Effector memory CD8-positive, alpha-beta T cell (primary cell): ENCODE results near the gene ANKMY1.

ENCODE experiments used
- ATAC-seq: fragments of 150-1000 bp; cut with Tn5 transposase; replicated peaks from 2 replicates; pipeline ENCODE4 v1.10.0; 2021; ENCODE audit warnings: mild to moderate bottlenecking, moderate library complexity
- DNase-seq, 3 experiments: peaks; one replicate each; pipeline ENCODE4 v3.0.0; 2021
- H3K27ac Mint-ChIP-seq, 2 donors: one replicate each; pipeline ENCODE4 v1.8.0; 2022; ENCODE audit warnings: mild to moderate bottlenecking in 2 of 2, mixed read lengths in 2 of 2, moderate library complexity in 2 of 2
- H3K27me3 Mint-ChIP-seq, 2 donors: one replicate each; pipeline ENCODE4 v1.8.0; 2022; ENCODE audit warnings: mixed read lengths in 2 of 2
- H3K36me3 Mint-ChIP-seq: one replicate; pipeline ENCODE4 v1.8.0; 2022; ENCODE audit warnings: mild to moderate bottlenecking, moderate library complexity, mixed read lengths; ENCODE audit not compliant: insufficient read depth
- H3K4me1 Mint-ChIP-seq, 2 donors: one replicate each; pipeline ENCODE4 v1.8.0; 2022; ENCODE audit warnings: low read depth in 2 of 2, mixed read lengths in 2 of 2
- H3K4me3 Mint-ChIP-seq, 2 donors: one replicate each; pipeline ENCODE4 v1.8.0; 2022; ENCODE audit warnings: mild to moderate bottlenecking in 2 of 2, mixed read lengths in 2 of 2, moderate library complexity in 2 of 2
- H3K9me3 Mint-ChIP-seq, 2 donors: one replicate each; pipeline ENCODE4 v1.8.0; 2022; ENCODE audit warnings: mixed read lengths in 2 of 2

Gene ANKMY1

DNA sequence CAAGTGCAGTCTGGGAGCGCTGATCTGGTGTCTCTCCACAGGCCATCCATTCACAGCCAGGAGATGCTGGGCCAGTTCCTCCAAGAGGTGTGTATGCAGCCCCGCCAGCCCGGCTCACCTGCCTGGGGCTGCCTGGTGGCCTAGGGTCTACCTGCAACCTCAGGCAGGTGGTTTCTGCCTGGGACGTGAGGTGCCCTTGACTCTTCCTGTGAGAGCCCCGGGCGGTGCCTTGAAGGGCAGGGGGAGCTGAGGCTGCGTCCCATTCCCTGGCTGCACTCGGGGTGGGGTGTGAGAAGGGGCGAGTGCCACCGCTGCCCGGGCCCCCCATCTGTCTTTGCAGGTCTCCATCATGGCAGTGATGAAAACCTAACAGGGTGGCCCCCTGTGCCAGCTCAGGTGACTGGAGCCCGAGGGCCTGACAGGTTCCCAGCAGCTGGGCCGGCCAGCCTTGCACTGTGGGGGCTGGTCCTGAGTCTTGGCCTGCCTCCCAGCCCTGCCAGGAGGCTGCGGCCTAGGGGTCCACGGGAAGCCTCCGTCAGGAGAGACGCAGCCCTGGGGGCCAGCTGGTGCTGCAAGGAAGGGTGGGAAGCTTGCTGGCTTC lies 40.6 kb upstream of the ANKMY1 start:
- Mint-ChIP-seq H3K4me3 (no peak overlapping the region), H3K36me3 (peaks cover 9% of the 10 kb centered on the region), H3K9me3 (no peaks in the 10 kb centered on the region), H3K4me1 (peaks cover 0 to 8% of the 10 kb centered on the region in 2 donors), H3K27ac (peak overlapping the region; percentile 62 to 77), H3K27me3 (no peaks in the 10 kb centered on the region)
- DNase-seq = no peak
- ATAC-seq = no peak

DNA sequence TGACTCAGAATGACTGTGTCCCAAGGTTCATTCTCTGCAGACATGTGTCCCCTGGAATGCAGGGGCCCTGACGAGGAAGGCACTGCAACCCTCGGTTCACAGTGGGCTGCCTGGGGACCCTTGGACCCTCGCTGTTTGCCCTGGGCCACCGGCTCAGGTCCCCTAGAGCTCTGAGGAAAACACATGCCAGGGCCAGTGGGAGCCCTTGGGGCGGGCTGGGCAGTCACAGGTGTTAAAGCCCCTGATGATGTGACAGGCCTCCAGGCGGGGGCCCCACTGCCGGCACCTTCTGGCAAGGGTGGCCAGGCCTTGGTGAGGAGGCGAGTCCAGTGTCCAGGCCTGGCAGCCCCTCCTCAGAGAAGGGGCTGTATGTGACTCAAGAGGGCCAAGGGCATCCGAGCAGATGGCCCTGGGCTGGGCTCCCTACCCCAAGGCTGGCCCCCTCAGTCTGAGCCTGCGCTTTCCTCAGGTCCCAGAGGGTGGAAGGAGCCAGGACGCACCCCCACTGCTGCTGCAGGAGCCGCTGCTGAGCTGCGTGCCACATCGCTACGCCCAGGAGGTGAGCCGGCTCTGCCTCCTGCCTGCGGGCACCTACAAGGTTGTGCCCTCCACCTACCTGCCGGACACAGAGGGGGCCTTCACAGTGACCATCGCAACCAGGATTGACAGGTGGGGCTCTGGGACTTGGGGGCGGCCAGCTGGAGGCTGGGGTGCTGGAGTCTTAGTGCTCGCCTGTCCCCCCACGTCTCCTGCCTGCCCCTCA lies 39.8 kb upstream of the ANKMY1 start:
- peaks cover 0 to 8% of the 10 kb centered on the region in 2 donors for H3K4me1 Mint-ChIP-seq
- H3K36me3 Mint-ChIP-seq = peaks cover 13% of the 10 kb centered on the region
- H3K27me3 Mint-ChIP-seq = no peaks in the 10 kb centered on the region
- DNase-seq (no peak), ATAC-seq (no peak)
- H3K4me3 Mint-ChIP-seq = no peak overlapping the region
- no peak overlapping the region for H3K27ac Mint-ChIP-seq
- no peaks in the 10 kb centered on the region for H3K9me3 Mint-ChIP-seq

DNA sequence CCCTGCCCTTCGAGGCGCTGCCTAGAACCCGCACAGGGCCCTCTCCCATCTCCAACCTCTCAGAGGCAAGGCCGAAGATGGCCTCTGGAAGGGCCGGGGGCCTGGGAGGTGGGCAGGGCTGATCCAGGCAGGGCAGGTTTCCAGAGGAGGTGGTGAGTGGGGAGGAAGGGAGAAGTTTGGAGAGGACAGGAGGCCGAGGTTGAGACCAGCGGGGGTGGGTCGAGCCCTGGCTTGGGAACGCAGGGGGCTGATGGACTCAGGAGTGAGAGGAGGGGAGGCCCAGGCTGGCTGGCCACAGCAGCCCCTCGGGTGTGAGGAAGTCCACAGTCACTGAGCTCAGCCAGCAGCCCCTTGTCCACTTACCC lies 39.2 kb upstream of the ANKMY1 start:
- Mint-ChIP-seq H3K27me3 (no peaks in the 10 kb centered on the region), H3K9me3 (no peaks in the 10 kb centered on the region), H3K36me3 (peaks cover 18% of the 10 kb centered on the region), H3K4me3 (no peak overlapping the region), H3K27ac (no peak overlapping the region), H3K4me1 (peaks cover 0 to 8% of the 10 kb centered on the region in 2 donors)
- ATAC-seq (no peak), DNase-seq (no peak)

DNA sequence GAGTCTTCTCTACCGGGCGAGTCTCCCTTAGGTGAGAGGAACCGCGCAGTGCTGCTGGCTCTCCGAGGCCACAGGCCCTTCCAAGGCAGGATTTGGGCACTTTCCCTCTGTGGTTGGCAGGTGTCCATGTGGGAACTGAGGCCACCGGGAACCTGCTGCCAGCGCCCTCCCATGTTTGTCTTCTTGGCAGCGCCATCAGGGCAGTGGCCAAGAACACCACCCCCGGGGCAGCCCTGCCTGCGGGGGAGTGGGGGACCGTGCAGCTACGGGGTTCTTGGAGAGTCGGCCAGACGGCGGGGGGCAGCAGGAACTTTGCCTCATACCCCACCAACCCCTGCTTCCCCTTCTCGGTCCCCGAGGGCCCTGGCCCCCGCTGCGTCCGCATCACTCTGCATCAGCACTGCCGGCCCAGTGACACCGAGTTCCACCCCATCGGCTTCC lies 38.7 kb upstream of the ANKMY1 start:
- no peaks in the 10 kb centered on the region for H3K9me3 Mint-ChIP-seq
- peak overlapping the region in 1 of 2 donors; percentile 41 for H3K27ac Mint-ChIP-seq
- DNase-seq = no peak
- peaks cover 3 to 8% of the 10 kb centered on the region in 2 donors for H3K4me1 Mint-ChIP-seq
- H3K4me3 Mint-ChIP-seq = no peak overlapping the region
- H3K36me3 Mint-ChIP-seq = peaks cover 19% of the 10 kb centered on the region
- no peak for ATAC-seq
- H3K27me3 Mint-ChIP-seq = no peaks in the 10 kb centered on the region

DNA sequence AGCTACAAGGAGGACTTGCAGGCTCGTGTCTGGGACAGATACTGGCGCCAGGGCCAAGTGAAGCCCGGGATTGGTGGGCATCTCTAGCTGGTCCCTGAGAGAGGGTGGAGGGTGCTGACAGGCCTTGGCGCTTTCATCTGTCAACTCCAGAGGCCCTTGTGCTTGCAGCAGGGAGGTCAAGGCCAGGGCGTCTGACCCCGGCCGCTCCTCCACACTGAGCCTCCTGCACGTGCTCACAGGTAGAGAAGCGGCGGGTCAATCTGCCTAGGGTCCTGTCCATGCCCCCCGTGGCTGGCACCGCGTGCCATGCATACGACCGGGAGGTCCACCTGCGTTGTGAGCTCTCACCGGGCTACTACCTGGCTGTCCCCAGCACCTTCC lies 38.3 kb upstream of the ANKMY1 start:
- H3K9me3 Mint-ChIP-seq = no peaks in the 10 kb centered on the region
- no peaks in the 10 kb centered on the region for H3K27me3 Mint-ChIP-seq
- ATAC-seq (no peak), DNase-seq (no peak)
- H3K4me3 Mint-ChIP-seq = no peak overlapping the region
- peaks cover 4 to 12% of the 10 kb centered on the region in 2 donors for H3K4me1 Mint-ChIP-seq
- peaks cover 18% of the 10 kb centered on the region for H3K36me3 Mint-ChIP-seq
- peak overlapping the region in 1 of 2 donors; percentile 41 for H3K27ac Mint-ChIP-seq

DNA sequence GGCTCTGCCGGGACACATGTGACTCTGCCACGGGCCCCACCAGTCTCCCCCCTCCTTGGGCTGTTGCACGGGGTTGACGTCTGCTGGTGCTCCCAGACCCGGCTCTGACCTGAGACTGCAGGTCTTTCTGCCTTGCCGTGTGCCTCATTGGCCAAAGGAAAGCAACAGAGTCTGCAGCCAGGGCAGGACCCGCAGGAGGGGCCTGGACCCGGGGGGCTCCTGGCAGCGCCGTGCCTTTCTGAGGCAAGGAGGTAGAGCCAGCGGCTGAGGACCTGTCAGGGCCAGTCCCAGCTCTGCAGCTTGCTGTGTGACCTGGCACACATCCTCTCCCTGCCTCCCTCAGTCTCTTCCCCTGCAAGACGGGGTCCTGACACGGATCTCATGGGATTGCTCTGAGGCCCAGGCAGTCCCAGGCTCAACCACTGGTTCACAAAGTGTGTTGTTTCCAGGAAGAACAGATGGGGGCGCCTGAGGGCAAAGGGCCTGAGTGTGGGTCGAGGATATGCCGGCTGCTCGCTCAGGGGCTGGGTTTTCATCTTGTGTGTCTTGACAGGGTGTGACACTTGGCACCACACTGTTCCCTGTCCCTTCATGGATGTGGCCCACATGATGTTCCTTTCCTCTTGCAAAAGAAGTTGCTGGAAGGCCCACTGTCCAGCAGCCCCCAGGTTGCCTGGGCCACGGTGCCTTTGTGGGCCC lies 37.7 kb upstream of the ANKMY1 start:
- Mint-ChIP-seq H3K4me3 (no peak overlapping the region), H3K36me3 (peaks cover 18% of the 10 kb centered on the region), H3K27ac (peak overlapping the region in 1 of 2 donors; percentile 41), H3K27me3 (no peaks in the 10 kb centered on the region), H3K4me1 (peaks cover 4 to 12% of the 10 kb centered on the region in 2 donors), H3K9me3 (no peaks in the 10 kb centered on the region)
- DNase-seq (peak; percentile 19 to 31 (median 25)), ATAC-seq (peak; percentile 58)

DNA sequence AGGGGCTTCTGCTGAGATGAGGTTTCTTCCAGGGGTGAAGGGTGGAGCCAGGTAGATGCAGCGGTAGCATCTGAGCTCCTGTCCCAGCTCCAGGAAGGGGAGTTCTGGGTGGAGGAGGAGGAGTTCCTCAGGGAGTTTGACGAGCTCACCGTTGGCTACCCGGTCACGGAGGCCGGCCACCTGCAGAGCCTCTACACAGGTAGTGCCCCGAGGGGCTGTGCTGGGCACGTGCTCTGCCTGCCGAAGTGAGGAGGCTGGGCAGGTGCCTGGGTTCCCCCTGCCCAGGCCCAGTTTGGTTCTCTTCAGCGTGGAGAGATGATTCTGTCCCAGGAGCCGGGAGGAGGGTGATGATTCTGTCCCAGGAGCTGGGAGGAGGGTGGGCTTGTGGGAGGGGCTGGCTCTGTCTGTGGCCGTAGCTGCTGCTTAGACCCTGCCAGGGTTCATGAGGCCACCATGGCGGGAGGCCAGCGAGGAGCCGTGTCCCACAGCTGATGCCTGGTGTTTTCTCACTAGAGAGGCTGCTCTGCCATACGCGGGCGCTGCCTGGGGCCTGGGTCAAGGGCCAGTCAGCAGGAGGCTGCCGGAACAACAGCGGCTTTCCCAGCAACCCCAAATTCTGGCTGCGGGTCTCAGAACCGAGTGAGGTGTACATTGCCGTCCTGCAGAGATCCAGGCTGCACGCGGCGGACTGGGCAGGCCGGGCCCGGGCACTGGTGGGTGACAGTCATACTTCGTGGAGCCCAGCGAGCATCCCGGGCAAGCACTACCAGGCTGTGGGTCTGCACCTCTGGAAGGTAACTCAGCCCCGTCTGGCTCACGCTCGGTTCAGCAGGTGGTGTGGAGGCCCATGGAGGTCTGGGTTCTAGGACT lies 37.0 kb upstream of the ANKMY1 start:
- DNase-seq = no peak
- no peak for ATAC-seq
- Mint-ChIP-seq H3K27ac (peak overlapping the region in 1 of 2 donors; percentile 41), H3K36me3 (peaks cover 18% of the 10 kb centered on the region), H3K4me3 (no peak overlapping the region), H3K27me3 (no peaks in the 10 kb centered on the region), H3K4me1 (peaks cover 4 to 12% of the 10 kb centered on the region in 2 donors), H3K9me3 (no peaks in the 10 kb centered on the region)

DNA sequence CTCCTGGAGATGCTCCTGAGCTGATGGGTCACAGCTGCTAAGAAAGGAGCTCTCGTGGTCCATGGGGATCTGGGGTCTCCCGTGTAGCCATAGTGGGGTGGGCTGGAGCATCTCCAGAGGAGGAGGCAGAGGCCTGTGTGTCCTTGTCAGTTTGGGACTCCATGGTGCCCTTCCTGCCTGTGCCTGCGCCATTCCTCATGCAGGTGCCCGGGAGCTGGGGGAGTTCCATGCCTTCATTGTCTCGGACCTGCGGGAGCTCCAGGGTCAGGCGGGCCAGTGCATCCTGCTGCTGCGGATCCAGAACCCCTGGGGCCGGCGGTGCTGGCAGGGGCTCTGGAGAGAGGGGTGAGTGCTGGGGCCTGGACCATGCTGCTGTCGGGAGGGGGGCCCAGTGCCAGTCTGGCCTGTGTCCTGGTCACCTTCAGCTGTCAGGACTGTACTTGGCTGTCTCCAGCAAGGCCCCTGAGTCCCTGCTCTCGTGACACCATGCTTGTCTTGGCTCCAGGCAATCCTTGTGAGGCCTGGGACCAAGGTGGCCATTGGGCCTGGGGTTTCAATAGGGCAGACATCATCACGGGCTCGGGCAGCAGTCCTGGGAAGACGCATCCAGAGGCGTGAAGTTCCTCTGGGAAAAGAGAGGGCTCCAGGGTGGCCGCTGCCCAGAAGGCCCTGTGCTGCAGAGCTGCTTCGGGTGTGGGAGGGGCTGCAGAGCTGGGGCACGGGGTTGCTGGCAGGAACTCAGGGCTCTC lies 36.1 kb upstream of the ANKMY1 start:
- DNase-seq (no peak), ATAC-seq (no peak)
- Mint-ChIP-seq H3K36me3 (peaks cover 25% of the 10 kb centered on the region), H3K4me1 (peaks cover 10 to 18% of the 10 kb centered on the region in 2 donors), H3K9me3 (no peaks in the 10 kb centered on the region), H3K4me3 (no peak overlapping the region), H3K27ac (peak overlapping the region in 1 of 2 donors; percentile 15), H3K27me3 (no peaks in the 10 kb centered on the region)

DNA sequence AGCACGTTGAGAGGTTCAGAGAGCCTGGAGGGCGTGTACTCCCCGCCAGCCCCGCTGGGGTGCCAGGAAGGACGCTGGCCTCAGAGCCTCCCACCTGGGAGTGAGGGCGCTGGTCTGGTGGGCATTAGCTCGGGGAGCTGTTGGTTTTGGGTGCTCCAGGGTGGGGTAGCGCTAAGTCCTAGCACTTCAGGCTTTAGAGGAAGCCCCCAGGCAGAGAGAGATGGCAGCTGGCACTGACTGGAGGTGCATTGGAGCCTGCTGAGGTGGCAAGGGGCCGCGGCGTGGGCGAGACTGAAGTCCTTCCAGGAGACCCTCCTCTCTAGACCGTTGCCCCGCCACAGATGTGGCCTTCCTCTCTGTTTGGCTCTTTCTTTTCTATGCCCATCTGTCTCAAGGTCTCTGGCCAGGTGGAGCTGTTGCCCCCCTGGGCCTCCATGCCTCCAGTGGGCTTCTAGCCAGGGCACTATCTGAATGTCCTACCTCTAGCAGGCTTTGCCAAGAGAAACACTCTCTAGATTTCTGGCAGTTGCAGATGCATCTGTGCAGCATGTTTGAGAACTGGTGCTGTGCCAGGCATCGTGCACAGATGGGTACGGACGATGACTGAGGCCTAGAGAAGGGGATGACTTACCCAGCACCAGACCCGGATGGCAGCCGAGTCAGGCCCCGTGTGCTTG lies 35.4 kb upstream of the ANKMY1 start:
- Mint-ChIP-seq H3K4me3 (no peak overlapping the region), H3K36me3 (peaks cover 25% of the 10 kb centered on the region), H3K9me3 (no peaks in the 10 kb centered on the region), H3K27me3 (no peaks in the 10 kb centered on the region), H3K27ac (peak overlapping the region in 1 of 2 donors; percentile 29), H3K4me1 (peaks cover 17 to 25% of the 10 kb centered on the region in 2 donors)
- ATAC-seq = no peak
- DNase-seq = no peak

- DNase-seq = no peak
- Mint-ChIP-seq H3K4me3 (no peak overlapping the region), H3K27ac (no peak overlapping the region), H3K36me3 (peaks cover 31% of the 10 kb centered on the region), H3K4me1 (peaks cover 25 to 35% of the 10 kb centered on the region in 2 donors), H3K9me3 (no peaks in the 10 kb centered on the region), H3K27me3 (no peaks in the 10 kb centered on the region)
- ATAC-seq = no peak
Measured at GRCh38 chr2:240591784-240592183, 34.0 kb upstream of the ANKMY1 start.

DNA sequence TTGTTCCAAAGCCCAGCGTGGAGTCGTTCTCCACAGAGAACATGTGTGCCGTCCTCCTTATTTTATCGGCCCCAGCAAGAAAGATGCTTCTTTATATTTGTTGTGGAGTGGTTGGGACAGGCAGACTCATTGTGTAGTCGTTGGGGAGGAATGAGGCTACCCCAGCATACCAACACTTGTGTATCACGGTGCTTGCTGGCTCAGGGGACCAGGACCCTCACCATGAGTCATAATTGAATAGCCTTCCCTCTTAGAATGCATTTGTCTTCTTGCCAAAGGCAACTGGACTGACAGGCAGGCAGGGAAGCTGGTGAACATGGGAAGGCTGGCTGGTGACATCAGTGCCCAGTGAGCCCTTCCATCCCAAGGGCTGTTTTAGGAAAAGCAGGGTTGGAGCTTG lies 33.4 kb upstream of the ANKMY1 start:
- peaks cover 33% of the 10 kb centered on the region for H3K36me3 Mint-ChIP-seq
- peaks cover 25 to 35% of the 10 kb centered on the region in 2 donors for H3K4me1 Mint-ChIP-seq
- DNase-seq = no peak
- no peaks in the 10 kb centered on the region for H3K27me3 Mint-ChIP-seq
- H3K9me3 Mint-ChIP-seq = no peaks in the 10 kb centered on the region
- no peak for ATAC-seq
- H3K4me3 Mint-ChIP-seq = no peak overlapping the region
- no peak overlapping the region for H3K27ac Mint-ChIP-seq

GRCh38 chr2:240590681-240591111 lies 32.9 kb upstream of the ANKMY1 start:
- Mint-ChIP-seq H3K36me3 (peaks cover 37% of the 10 kb centered on the region), H3K27ac (no peak overlapping the region), H3K27me3 (no peaks in the 10 kb centered on the region), H3K4me1 (peaks cover 28 to 36% of the 10 kb centered on the region in 2 donors), H3K4me3 (no peak overlapping the region), H3K9me3 (no peaks in the 10 kb centered on the region)
- DNase-seq (no peak), ATAC-seq (no peak)
